ENCODE results near the gene SREK1IP1.

Gene SREK1IP1

DNA sequence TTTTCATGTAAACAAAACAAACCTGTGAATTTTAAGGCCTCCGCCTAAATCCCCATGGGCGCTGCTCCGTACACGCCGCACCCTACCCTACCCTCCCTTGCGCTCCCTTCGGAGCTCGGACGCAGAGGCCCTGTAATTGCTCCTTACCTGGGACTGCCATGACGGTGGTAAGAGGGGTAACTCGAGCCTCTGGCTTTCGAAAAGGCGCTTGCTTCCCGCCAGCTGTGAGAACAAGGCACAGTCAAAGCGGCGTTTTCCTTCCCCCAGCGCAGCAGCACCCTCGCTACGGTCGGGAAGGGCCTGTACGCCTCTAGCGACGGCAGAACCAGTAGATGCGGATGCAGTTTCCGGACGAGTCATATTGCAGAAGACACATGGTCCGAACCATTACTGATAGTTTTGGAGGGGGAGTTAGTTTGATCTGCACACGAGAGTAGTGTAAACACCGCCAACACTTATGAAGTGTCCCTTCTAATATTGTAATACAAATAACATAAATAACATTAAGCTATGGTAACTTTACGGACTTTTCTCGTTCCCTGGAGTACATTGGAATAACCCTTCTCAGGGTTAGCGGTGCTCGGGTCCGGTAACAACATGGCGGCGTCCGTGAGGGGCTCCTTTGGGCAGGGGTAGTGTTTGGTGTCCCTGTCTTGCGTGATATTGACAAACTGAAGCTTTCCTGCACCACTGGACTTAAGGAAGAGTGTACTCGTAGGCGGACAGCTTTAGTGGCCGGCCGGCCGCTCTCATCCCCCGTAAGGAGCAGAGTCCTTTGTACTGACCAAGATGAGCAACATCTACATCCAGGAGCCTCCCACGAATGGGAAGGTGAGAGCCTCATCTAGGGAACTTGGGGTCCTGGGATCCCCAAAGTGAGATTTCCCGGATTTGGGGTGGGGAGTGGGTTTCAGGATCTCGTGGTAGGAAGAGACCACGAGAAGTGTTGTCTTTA is at the start of gene SREK1IP1, which contains the start of gene CWC27:
Gene SREK1IP1, minus strand, starts transcription at position 334 of the 955 bp plus-strand sequence. Its CDS starts 174 bp downstream, at position 160.
Gene CWC27, plus strand, starts transcription at position 573 of the 955 bp plus-strand sequence. Its CDS starts 217 bp downstream, at position 790.
- DNase-seq, result peak; percentile 87

GRCh38 chr5:64818245-64818644 is 49.8 kb upstream of the SREK1IP1 start:
- no peak for DNase-seq

DNA sequence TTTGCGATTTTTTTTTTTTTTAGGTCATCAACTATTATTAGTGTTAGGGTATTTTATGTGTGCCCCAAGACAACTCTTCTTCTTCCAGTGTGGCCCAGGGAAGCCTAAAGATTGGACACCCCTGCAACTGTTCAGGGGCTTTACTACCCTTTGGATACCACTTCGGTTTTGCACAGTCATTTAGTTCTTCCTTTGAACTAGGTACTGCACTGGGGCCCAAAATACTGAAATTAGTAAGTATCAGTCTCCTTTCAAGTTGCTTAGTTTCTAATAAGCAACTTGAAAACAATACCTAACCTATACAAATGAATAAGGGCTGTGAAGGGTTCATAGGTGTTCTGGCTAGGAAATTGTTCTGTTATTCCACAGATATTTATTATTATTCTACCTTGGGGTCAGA is 45.6 kb upstream of the SREK1IP1 start:
- DNase-seq, result no peak

GRCh38 chr5:64811050-64811640 is 42.7 kb upstream of the SREK1IP1 start:
- DNase-seq, result peak; percentile 43

- no peak for DNase-seq
Observed at GRCh38 chr5:64807520-64807919, 39.0 kb upstream of the SREK1IP1 start.

GRCh38 chr5:64806537-64806936 is 38.0 kb upstream of the SREK1IP1 start:
- no peak for DNase-seq

GRCh38 chr5:64800926-64801325 is 32.4 kb upstream of the SREK1IP1 start:
- DNase-seq, result no peak

DNA sequence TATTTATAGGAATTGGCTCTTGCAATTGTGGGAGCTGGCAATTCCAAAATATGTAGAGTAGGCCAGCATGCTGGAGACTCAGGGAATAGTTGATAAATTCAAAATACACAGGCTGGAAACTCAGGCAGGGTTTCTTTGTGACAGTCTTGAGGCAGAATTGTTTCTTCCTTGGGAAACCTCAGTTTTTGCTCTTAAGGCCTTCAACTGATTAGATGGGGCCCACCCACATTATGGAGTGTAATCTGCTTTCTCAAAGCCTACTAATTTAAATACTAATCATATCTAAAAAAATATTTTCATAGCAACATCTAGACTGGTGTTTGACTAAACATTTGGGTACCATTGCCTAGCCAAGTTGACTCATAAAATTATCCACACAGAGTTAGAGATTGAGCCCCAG is 27.8 kb upstream of the SREK1IP1 start:
- DNase-seq, result no peak

- no peak for DNase-seq
Observed at GRCh38 chr5:64794053-64794770, 25.7 kb upstream of the SREK1IP1 start.

DNA sequence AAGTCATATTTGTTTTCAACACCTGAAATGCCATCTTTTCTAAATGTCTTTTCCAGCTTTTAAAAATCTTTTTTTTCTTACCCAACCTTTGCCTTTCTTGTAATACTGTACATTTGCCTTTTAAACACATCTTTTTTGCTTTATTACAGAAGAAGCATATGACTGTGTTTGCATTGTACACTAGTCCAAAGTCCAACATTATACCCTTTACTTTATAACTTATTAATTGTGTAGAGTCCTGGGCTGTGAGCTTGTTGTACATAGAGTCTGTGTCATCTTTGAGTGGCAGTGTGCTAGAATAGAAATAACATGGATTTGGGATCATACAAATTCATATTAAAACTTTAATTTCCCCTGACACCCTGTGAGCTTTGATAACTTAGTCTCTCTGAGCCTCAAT is 24.0 kb upstream of the SREK1IP1 start:
- DNase-seq, result no peak

- DNase-seq, result no peak
Observed at GRCh38 chr5:64790210-64790609, 21.7 kb upstream of the SREK1IP1 start.

DNA sequence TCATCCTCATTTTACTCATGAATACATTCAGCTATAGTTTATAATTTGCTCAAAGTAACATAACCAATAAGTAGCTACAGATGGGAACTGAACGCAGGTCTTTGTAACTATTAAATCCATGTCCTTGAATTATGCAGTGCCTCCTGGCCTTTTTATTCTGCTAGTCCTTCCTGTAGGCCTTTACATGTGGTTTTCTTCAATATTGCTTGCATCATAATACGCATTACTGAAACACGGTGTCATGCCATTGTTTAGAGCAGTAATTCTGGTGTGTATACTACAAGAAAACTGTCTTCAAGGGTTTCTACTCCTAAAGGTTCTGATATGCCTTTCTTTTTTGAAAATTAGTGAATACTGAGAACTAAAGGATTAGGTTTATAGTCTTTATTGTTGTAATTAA is 21.0 kb upstream of the SREK1IP1 start:
- no peak for DNase-seq

DNA sequence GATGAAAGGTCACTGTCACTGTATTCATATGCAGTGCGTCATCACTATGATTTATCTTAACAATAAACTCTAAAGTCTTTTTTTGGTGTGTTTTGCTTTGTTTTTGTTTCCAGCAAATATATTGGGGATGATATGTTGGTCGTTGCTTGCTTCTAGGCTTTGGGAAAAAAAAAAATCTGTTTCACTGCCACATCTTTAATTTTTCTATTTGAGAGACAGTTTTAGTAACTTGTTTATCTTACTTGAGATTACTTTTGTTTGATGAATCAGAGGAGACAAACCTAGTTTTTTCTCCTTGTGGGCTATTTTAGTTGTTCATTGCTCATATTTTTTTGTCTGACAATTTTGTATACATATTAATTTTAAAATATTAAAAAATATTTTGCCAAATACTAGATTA is 19.7 kb upstream of the SREK1IP1 start:
- no peak for DNase-seq

- no peak for DNase-seq
Observed at GRCh38 chr5:64786372-64786771, 17.9 kb upstream of the SREK1IP1 start.

DNA sequence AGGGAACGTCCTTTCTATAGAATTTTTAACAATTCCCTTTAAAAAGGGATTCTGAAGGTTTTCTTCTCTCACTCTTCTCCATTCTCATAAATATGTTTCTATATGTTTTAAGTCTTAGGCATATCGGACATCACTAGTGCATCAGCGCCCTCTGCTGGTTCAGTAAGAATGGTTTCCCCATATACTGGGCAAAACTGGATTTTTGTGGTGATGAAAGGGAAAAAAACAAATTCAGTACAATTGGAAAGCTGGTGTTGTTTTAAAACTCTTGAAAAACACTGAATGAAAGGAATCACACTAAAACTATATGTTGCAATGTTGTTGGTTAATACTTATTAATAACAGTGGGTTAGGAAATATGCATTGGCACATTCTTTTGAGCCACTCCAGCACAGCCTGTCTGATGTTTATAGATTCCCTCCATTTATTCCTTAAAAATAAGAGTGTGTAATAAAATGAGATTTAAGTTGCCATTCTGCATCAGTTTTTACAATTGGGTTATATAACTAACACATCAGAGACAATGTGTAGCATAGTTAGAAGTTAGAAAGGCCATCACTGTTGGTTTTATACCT is 16.0 kb upstream of the SREK1IP1 start:
- DNase-seq, result peak; percentile 76

GRCh38 chr5:64775291-64775690 is 6.8 kb upstream of the SREK1IP1 start:
- no peak for DNase-seq

- DNase-seq, result no peak
Observed at GRCh38 chr5:64773533-64773932, 5.0 kb upstream of the SREK1IP1 start.

DNA sequence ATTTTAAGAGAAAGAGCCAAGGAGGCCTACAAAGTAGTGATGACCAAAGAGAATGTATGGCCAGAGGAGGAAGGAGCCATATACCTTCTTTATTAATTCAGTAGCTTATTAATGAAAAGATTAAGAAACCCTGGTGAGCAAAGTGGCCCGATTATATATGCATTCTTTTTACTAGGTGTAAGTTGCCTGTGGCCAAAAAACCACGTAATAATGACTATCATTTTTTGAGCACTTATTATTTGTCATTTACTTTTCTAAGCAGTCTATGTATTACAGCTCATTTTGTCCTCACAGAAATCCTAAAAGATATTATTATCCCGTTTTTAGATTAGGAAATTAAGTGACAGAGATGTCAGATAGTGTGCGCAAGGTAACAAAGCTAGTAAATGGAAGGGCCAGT is 3.2 kb upstream of the SREK1IP1 start:
- no peak for DNase-seq

- DNase-seq, result no peak
Observed at GRCh38 chr5:64769855-64770254, 1.4 kb upstream of the SREK1IP1 start.

GRCh38 chr5:64767959-64768357 is 533 bp downstream of the SREK1IP1 start:
- no peak for DNase-seq

DNA sequence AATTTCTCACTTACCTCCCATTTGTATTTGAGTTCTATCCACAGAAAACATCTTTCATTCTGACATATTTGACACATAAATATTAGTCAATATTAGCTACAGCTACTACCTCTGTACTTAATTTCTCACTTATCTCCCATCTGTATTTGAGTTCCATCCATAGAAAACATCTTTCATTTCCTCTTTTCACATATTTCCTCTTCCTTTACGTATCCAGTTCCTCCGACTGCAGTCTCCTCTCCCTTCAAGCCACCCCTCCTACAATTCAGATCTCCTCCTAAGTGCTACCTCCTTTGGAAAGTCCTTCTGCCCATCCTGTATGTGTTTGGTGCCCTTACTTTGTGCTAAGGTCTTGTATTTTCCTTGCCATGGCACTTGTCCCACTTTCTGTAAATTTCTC is 1.6 kb downstream of the SREK1IP1 start:
- DNase-seq, result no peak

- no peak for DNase-seq
Observed at GRCh38 chr5:64765804-64766504, 2.5 kb downstream of the SREK1IP1 start.
